MCF 10A (cell line): ENCODE results near the gene FARP1. TPM values are rescaled to one million over a fixed set of nuclear protein-coding genes. Genes with fewer than 3 reads are reported as not detected.

ENCODE experiments used
- BruUV-seq: library from RNA; stranded (reverse); fragments of 400-500 nt; replicated peaks from 2 replicates; lab custom pipeline; 2021; lab: Mats Ljungman, UMichigan
- CTCF ChIA-PET: fragments of 300-600 bp; sonication (Branson Sonifier 250); formaldehyde crosslinking; extraction: SDS; loops from one replicate; lab custom pipeline; 2021; ENCODE audit warnings: antibody characterized with exemption, inconsistent platforms; lab: Yijun Ruan, JAX
- POLR2A ChIA-PET: fragments of 300-600, 350-650 bp; sonication (Branson Sonifier 250); formaldehyde crosslinking; extraction: SDS; loops from one replicate; lab custom pipeline; 2020; ENCODE audit warnings: antibody characterized with exemption, inconsistent platforms; lab: Yijun Ruan, JAX
- DNase-seq: peaks from one replicate; pipeline ENCODE4 v3.0.0-alpha.2; 2018; ENCODE audit not compliant: unreplicated experiment
- H3K27ac Mint-ChIP-seq: one replicate; pipeline ENCODE4 v1.8.0; 2022; ENCODE audit warnings: mild to moderate bottlenecking, low read depth, mixed read lengths; ENCODE audit not compliant: unreplicated experiment
- H3K27me3 Mint-ChIP-seq: one replicate; pipeline ENCODE4 v1.8.0; 2022; ENCODE audit warnings: mixed read lengths; ENCODE audit not compliant: insufficient read depth, unreplicated experiment
- H3K36me3 Mint-ChIP-seq: one replicate; pipeline ENCODE4 v1.8.0; 2022; ENCODE audit warnings: mild to moderate bottlenecking, moderate library complexity, mixed read lengths; ENCODE audit not compliant: insufficient read depth, unreplicated experiment
- H3K4me1 Mint-ChIP-seq: one replicate; pipeline ENCODE4 v1.8.0; 2022; ENCODE audit warnings: mixed read lengths; ENCODE audit not compliant: insufficient read depth, unreplicated experiment
- H3K4me3 Mint-ChIP-seq: one replicate; pipeline ENCODE4 v1.8.0; 2022; ENCODE audit warnings: mild to moderate bottlenecking, moderate library complexity, mixed read lengths; ENCODE audit not compliant: unreplicated experiment
- H3K9me3 Mint-ChIP-seq: one replicate; pipeline ENCODE4 v1.8.0; 2022; ENCODE audit warnings: mixed read lengths; ENCODE audit not compliant: unreplicated experiment
- intact Hi-C: fragments of 100-400 bp; cut with micrococcal nuclease; formaldehyde crosslinking; loops from 2 replicates; pipeline ENCODE4 v1.14.1; 2022
- total RNA-seq: library from RNA; stranded (reverse); gene quantifications from 2 replicates; pipeline ENCODE4 v1.2.3, GENCODE V29; 2022
- TF ChIP-seq, protein P1 (sequence below): fragments of 200-600 bp; IDR thresholded peaks from one replicate; pipeline ENCODE4 v1.8.0; 2022; ENCODE audit warnings: antibody characterized with exemption, mild to moderate bottlenecking; ENCODE audit not compliant: unreplicated experiment

Gene FARP1
- total RNA-seq, 1 experiment from 2014 or later = 30.1 TPM

DNA sequence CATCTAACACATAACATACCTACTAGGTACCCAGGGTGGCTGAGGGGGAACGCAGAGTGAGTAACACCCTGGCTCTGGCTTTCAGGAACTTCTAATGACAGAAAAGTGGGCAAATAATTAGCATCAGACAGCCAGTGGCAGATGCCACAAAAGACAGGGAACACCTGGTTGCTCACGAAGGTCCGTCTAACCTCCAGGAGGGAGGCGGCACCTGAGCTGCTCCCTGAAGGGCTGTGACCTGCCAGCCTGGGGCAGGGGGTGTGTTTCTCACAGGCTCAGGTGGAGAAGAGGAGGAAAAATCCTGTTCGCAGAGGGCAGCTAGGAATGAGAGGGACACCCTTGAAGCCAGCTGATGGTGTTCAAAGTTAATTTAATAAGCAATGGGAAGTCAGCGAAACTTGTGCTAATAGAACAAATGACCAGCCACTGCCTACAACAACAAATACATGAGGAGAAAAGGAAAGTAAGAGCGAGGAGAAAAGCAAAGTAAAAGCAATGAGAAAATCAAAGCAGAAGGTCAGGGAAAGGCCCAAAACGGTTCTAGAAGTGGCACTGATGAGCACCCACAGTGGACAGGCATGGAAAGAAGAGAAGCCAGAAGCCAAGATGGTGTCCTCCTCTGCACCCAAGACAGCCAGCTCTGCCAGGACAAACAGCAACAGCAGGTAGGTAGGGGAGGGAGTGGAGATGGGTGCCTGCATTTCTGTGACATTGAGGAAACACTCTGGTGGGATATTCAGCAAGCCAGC lies 346.7 kb downstream of the FARP1 start:
- no TSS peak for BruUV-seq

DNA sequence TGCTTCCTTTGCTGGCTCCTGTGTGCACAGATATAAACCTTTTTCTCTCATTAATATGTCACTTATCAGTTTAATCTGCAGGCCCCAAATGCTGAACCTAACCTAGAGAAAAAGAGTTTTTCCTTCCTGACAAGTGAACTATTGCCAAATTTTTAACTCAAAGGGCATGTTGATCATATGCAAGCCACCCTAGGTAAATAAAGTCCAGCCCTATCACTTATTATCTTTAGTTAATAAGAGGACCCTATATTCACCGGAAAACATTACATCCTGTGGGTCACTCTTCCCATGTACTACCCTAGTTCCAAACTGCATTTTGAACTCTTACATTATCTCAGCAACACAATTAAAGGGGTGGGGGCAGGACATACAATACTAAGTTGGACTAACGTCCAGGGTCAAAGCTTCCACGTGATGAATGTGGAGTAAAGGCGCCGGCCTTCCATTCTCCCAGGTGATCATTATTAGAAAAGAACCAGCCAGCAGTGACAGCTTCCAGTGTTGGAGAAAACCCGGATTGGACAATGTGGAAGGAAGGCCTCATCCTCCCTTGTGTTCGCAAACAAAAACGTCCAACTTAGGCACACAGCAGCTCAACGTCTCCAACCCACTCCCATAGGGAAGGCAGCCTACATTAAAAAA lies 347.4 kb downstream of the FARP1 start:
- CTCF ChIA-PET = interaction anchor here (0.6 to 0.8 kb wide), 5 partner anchors 20 to 983 kb away, joined by 3 to 5 read pairs (median 3); no protein-coding TSS in a partner anchor
- peaks cover 34% of the 10 kb centered on the region for H3K4me1 Mint-ChIP-seq
- no peak overlapping the region for H3K4me3 Mint-ChIP-seq
- no peak for DNase-seq
- peaks cover 7% of the 10 kb centered on the region for H3K36me3 Mint-ChIP-seq
- BruUV-seq = no TSS peak
- TF ChIP-seq, protein P1, sequence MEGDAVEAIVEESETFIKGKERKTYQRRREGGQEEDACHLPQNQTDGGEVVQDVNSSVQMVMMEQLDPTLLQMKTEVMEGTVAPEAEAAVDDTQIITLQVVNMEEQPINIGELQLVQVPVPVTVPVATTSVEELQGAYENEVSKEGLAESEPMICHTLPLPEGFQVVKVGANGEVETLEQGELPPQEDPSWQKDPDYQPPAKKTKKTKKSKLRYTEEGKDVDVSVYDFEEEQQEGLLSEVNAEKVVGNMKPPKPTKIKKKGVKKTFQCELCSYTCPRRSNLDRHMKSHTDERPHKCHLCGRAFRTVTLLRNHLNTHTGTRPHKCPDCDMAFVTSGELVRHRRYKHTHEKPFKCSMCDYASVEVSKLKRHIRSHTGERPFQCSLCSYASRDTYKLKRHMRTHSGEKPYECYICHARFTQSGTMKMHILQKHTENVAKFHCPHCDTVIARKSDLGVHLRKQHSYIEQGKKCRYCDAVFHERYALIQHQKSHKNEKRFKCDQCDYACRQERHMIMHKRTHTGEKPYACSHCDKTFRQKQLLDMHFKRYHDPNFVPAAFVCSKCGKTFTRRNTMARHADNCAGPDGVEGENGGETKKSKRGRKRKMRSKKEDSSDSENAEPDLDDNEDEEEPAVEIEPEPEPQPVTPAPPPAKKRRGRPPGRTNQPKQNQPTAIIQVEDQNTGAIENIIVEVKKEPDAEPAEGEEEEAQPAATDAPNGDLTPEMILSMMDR = no peak
- H3K9me3 Mint-ChIP-seq = no peaks in the 10 kb centered on the region
- no peak overlapping the region for H3K27ac Mint-ChIP-seq
- no peaks in the 10 kb centered on the region for H3K27me3 Mint-ChIP-seq
- POLR2A ChIA-PET = interaction anchor here (0.6 to 0.9 kb wide), 2 partner anchors 87 to 164 kb away, joined by 3 read pairs; no protein-coding TSS in a partner anchor
- intact Hi-C loops = no loop called here

More for the DNA sequence above, 346.7 kb downstream of the FARP1 start:
- TF ChIP-seq, protein P1 = no peak
- Mint-ChIP-seq H3K36me3 (peaks cover 9% of the 10 kb centered on the region), H3K4me3 (no peak overlapping the region), H3K27me3 (no peaks in the 10 kb centered on the region), H3K9me3 (no peaks in the 10 kb centered on the region), H3K4me1 (peaks cover 38% of the 10 kb centered on the region), H3K27ac (no peak overlapping the region)
- POLR2A ChIA-PET = interaction anchor here (0.9 kb wide), 2 partner anchors 10 to 19 kb away, joined by 3 to 4 read pairs; no protein-coding TSS in a partner anchor
- no peak for DNase-seq
- CTCF ChIA-PET = interaction anchor here (0.6 to 0.7 kb wide), 2 partner anchors 21 to 163 kb away, joined by 3 to 4 read pairs; no protein-coding TSS in a partner anchor
- intact Hi-C loops = loop anchor here (10.0 kb wide), 1 partner anchor 165 kb away; no protein-coding TSS in a partner anchor

DNA sequence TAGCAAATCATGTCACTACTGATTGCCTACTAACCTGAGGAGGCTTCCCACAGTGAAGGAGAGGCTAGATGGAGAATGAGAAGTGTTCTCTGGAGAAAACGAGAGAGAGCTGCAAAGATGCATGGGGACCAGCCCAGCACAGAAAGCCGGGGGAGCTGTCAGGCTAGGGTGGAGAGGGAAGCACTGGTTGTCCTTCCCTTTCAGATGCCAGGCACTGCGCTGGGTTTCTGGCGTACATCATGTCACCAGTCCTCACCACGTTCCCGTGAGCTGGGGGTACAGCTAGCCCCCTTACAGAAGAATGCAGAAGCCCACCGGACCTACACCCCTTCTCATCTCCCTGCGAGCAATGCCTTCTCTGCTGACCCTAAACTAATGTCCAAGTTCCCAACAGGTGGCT lies 348.0 kb downstream of the FARP1 start:
- no peak for DNase-seq
- H3K4me3 Mint-ChIP-seq = no peak overlapping the region
- H3K4me1 Mint-ChIP-seq = peaks cover 34% of the 10 kb centered on the region
- BruUV-seq = no TSS peak
- intact Hi-C loops = no loop called here
- TF ChIP-seq, protein P1 = no peak
- peak overlapping the region; percentile 80 for H3K27ac Mint-ChIP-seq
- peaks cover 7% of the 10 kb centered on the region for H3K36me3 Mint-ChIP-seq
- no peaks in the 10 kb centered on the region for H3K9me3 Mint-ChIP-seq
- H3K27me3 Mint-ChIP-seq = no peaks in the 10 kb centered on the region
- CTCF ChIA-PET = interaction anchor here (0.6 to 0.8 kb wide), 4 partner anchors 29 to 984 kb away, joined by 3 to 5 read pairs (median 4); no protein-coding TSS in a partner anchor
- POLR2A ChIA-PET = interaction anchor here (0.6 to 0.9 kb wide), 2 partner anchors 87 to 164 kb away, joined by 3 read pairs; no protein-coding TSS in a partner anchor
